Caco-2 (cell line): Measurements from ENCODE around the gene MRPL19. TPM values are rescaled to one million over a fixed set of nuclear protein-coding genes. Genes with fewer than 3 reads are reported as not detected.

ENCODE experiments used
- Bru-seq: library from RNA; stranded (reverse); fragments of 400-500 nt; gene quantifications from one replicate; lab custom pipeline; 2021; lab: Mats Ljungman, UMichigan
- BruChase-seq, 2 experiments: library from RNA; stranded (reverse); fragments of 400-500 nt; gene quantifications; one replicate each; lab custom pipeline; 2021; lab: Mats Ljungman, UMichigan
- BruUV-seq: library from RNA; stranded (reverse); fragments of 400-500 nt; replicated peaks from 2 replicates; lab custom pipeline; 2021; lab: Mats Ljungman, UMichigan
- CTCF ChIA-PET: fragments of 300-600 bp; sonication (Branson Sonifier 250); formaldehyde crosslinking; loops from one replicate; lab custom pipeline; 2022; ENCODE audit warnings: antibody characterized with exemption; lab: Charles Lee
- POLR2A ChIA-PET: fragments of 300-600 bp; sonication (Branson Sonifier 250); formaldehyde crosslinking; loops from one replicate; lab custom pipeline; 2022; ENCODE audit warnings: antibody characterized with exemption; lab: Charles Lee
- DNase-seq, 2 experiments: peaks; one replicate each; pipeline versions ENCODE4 v3.0.0 to v3.0.0-alpha.2; 2020 to 2022
- H3K27me3 ChIP-seq: replicated peaks from 2 replicates; pipeline ENCODE4 v1.6.0; 2011; ENCODE audit warnings: low read length; ENCODE audit not compliant: control insufficient read depth, insufficient read depth
- H3K36me3 ChIP-seq: 2 replicates; pipeline ENCODE4 v1.5.1; 2011; ENCODE audit warnings: low read length; ENCODE audit not compliant: control insufficient read depth, insufficient read depth
- H3K4me1 ChIP-seq: fragments of 250-450 bp; sonication (Bioruptor Pico); 2 replicates; pipeline ENCODE4 v1.5.1; 2020; ENCODE audit warnings: mild to moderate bottlenecking
- H3K4me3 ChIP-seq: 2 replicates; pipeline ENCODE4 v1.5.1; 2011; ENCODE audit warnings: low read depth, mild to moderate bottlenecking, control low read depth, low read length
- H3K9me3 ChIP-seq: fragments of 250-450 bp; sonication (Bioruptor Pico); 2 replicates; pipeline ENCODE4 v1.5.1; 2020; ENCODE audit warnings: mild to moderate bottlenecking, moderate library complexity
- H3K27ac Mint-ChIP-seq: one replicate; pipeline ENCODE4 v1.8.0; 2022; ENCODE audit warnings: mixed read lengths; ENCODE audit not compliant: unreplicated experiment
- H3K27me3 Mint-ChIP-seq: one replicate; pipeline ENCODE4 v1.8.0; 2022; ENCODE audit warnings: mixed read lengths; ENCODE audit not compliant: insufficient read depth, unreplicated experiment
- H3K36me3 Mint-ChIP-seq: one replicate; pipeline ENCODE4 v1.8.0; 2022; ENCODE audit warnings: mild to moderate bottlenecking, mixed read lengths; ENCODE audit not compliant: insufficient read depth, unreplicated experiment
- H3K4me1 Mint-ChIP-seq: one replicate; pipeline ENCODE4 v1.8.0; 2022; ENCODE audit warnings: low read depth, mixed read lengths; ENCODE audit not compliant: unreplicated experiment
- H3K4me3 Mint-ChIP-seq: one replicate; pipeline ENCODE4 v1.8.0; 2022; ENCODE audit warnings: mild to moderate bottlenecking, moderate library complexity, mixed read lengths; ENCODE audit not compliant: unreplicated experiment
- H3K9me3 Mint-ChIP-seq: one replicate; pipeline ENCODE4 v1.8.0; 2022; ENCODE audit warnings: mixed read lengths; ENCODE audit not compliant: unreplicated experiment
- CTCF ChIP-seq, 2 experiments: fragments of 200-600 bp in 1 of 2; IDR thresholded peaks; 1 replicate in 1 of 2; 2 replicates in 1 of 2; pipeline versions ENCODE4 v1.5.1 to v1.8.0; 2011 to 2022; ENCODE audit warnings: antibody characterized with exemption in 1 of 2, control low read depth in 1 of 2, inconsistent platforms in 1 of 2, low read depth in 1 of 2, low read length in 1 of 2, mild to moderate bottlenecking in 1 of 2, moderate library complexity in 1 of 2; ENCODE audit not compliant: insufficient read depth in 1 of 2, severe bottlenecking in 1 of 2, unreplicated experiment in 1 of 2
- intact Hi-C: fragments of 100-400 bp; cut with micrococcal nuclease; formaldehyde crosslinking; loops from one replicate; pipeline ENCODE4 v1.10.0; 2022; ENCODE audit not compliant: unreplicated experiment
- long read RNA-seq: library from polyadenylated mRNA; stranded (forward); transcript quantifications from one replicate; pipeline ENCODE4 v2.0.0, GENCODE V29; 2022
- total RNA-seq: library from RNA; stranded (reverse); gene quantifications from 2 replicates; pipeline ENCODE4 v1.2.3, GENCODE V29; 2022

The MRPL19 gene
- total RNA-seq (57.8 and 64.8 TPM in 2 replicates), Bru-seq, nascent RNA (percentile 83 among the genes with signal in this experiment), BruChase-seq, experiment 1, labeled RNA remaining after a 2-hour chase (percentile 91 among the genes with signal in this experiment), BruChase-seq, experiment 2, labeled RNA remaining after a 6-hour chase (percentile 94 among the genes with signal in this experiment)
- long read RNA-seq, transcript MRPL19-202 (6 exons, 3,479 nt) = major isoform, 143 of 175 reads
- long read RNA-seq, partial matches to known transcripts = 2 of 175 reads
- long read RNA-seq, other reads (novel, unspliced or antisense) = 26 of 175 reads

- peaks cover 32% of the 10 kb centered on the region for H3K36me3 Mint-ChIP-seq
- H3K27me3 Mint-ChIP-seq = no peaks in the 10 kb centered on the region
- H3K36me3 ChIP-seq = peaks cover 3% of the 10 kb centered on the region; the same call in 1 of the 2 replicates
- DNase-seq = peak; percentile 90 to 91
- H3K27me3 ChIP-seq = no peaks in the 10 kb centered on the region
- no TSS peak for BruUV-seq
- no peaks in the 10 kb centered on the region for H3K9me3 ChIP-seq
- H3K9me3 Mint-ChIP-seq = no peaks in the 10 kb centered on the region
- TF ChIP-seq CTCF (IDR thresholded peaks at IDR 0.05; ENCODE audit: insufficient read depth in 1 of 2, low read depth in 1 of 2, low read length in 1 of 2, severe bottlenecking in 1 of 2, unreplicated experiment in 1 of 2) = no peak
- peak within 1 kb of the TSS; percentile 86 for H3K27ac Mint-ChIP-seq
- intact Hi-C loops = loop anchor here (2.0 kb wide), 1 partner anchor 64 kb away; the partner anchor contains the start of gene GCFC2
- CTCF ChIA-PET = interaction anchor here (0.7 to 1.1 kb wide), 3 partner anchors 19 to 30 kb away, joined by 3 to 7 read pairs (median 5); no protein-coding TSS in a partner anchor
- H3K4me1 ChIP-seq = peaks cover 4% of the 10 kb centered on the region; the same call in 1 of the 2 replicates
- H3K4me1 Mint-ChIP-seq = peaks cover 6% of the 10 kb centered on the region
- peak within 1 kb of the TSS; percentile 83 for H3K4me3 ChIP-seq
- POLR2A ChIA-PET = interaction anchor here (2.0 kb wide), 1 partner anchor 64 kb away, joined by 4 read pairs; the partner anchor contains the start of gene GCFC2
- H3K4me3 Mint-ChIP-seq = peak within 1 kb of the TSS; percentile 76
Observed at GRCh38 chr2:75646583-75647425, at the start of gene MRPL19. Gene MRPL19, plus strand, starts transcription at chr2:75646783. Its CDS starts 25 bp downstream, at chr2:75646808.

GRCh38 chr2:75596784-75597183 lies 49.8 kb upstream of the MRPL19 start:
- intact Hi-C loops = no loop called here
- Histone ChIP-seq H3K27me3 (no peaks in the 10 kb centered on the region), H3K36me3 (no peaks in the 10 kb centered on the region), H3K4me3 (no peak overlapping the region), H3K9me3 (no peaks in the 10 kb centered on the region), H3K4me1 (no peaks in the 10 kb centered on the region)
- H3K27ac Mint-ChIP-seq = no peak overlapping the region
- ChIA-PET POLR2A (no interaction called here), CTCF (interaction anchor here (0.6 kb wide), 1 partner anchor 117 kb away, joined by 3 read pairs; no protein-coding TSS in a partner anchor)
- no peaks in the 10 kb centered on the region for H3K36me3 Mint-ChIP-seq
- no peaks in the 10 kb centered on the region for H3K9me3 Mint-ChIP-seq
- H3K4me1 Mint-ChIP-seq = peaks cover 8% of the 10 kb centered on the region
- H3K27me3 Mint-ChIP-seq = peaks cover 5% of the 10 kb centered on the region
- no TSS peak for BruUV-seq
- H3K4me3 Mint-ChIP-seq = no peak overlapping the region
- DNase-seq = no peak
- no peak for TF ChIP-seq CTCF (IDR thresholded peaks at IDR 0.05; ENCODE audit: insufficient read depth in 1 of 2, low read depth in 1 of 2, low read length in 1 of 2, severe bottlenecking in 1 of 2, unreplicated experiment in 1 of 2)

- CTCF ChIA-PET = no interaction called here
- Mint-ChIP-seq H3K27ac (no peak overlapping the region), H3K4me1 (peaks cover 8% of the 10 kb centered on the region)
Observed at GRCh38 chr2:75597949-75598348, 48.6 kb upstream of the MRPL19 start.

More at GRCh38 chr2:75597949-75598348, 48.6 kb upstream of the MRPL19 start:
- Mint-ChIP-seq H3K36me3 (no peaks in the 10 kb centered on the region), H3K4me3 (no peak overlapping the region), H3K27me3 (peaks cover 5% of the 10 kb centered on the region), H3K9me3 (no peaks in the 10 kb centered on the region)
- no peak for TF ChIP-seq CTCF (IDR thresholded peaks at IDR 0.05; ENCODE audit: insufficient read depth in 1 of 2, low read depth in 1 of 2, low read length in 1 of 2, severe bottlenecking in 1 of 2, unreplicated experiment in 1 of 2)
- no peak for DNase-seq
- Histone ChIP-seq H3K4me3 (no peak overlapping the region), H3K27me3 (no peaks in the 10 kb centered on the region), H3K36me3 (no peaks in the 10 kb centered on the region), H3K4me1 (no peaks in the 10 kb centered on the region), H3K9me3 (no peaks in the 10 kb centered on the region)
- BruUV-seq = no TSS peak
- POLR2A ChIA-PET = no interaction called here
- intact Hi-C loops = no loop called here
